CD4-positive, alpha-beta T cell (primary cell): Measurements from ENCODE around the gene SLCO4A1. TPM values are rescaled to one million over a fixed set of nuclear protein-coding genes. Genes with fewer than 3 reads are reported as not detected.

ENCODE experiments used
- ATAC-seq: fragments of 200-7000 bp; cut with Tn5 transposase; one replicate; pipeline ENCODE4 v1.10.0; 2022; ENCODE audit warnings: mild to moderate bottlenecking; ENCODE audit not compliant: poor library complexity
- CTCF ChIA-PET: fragments of 350-600 bp; sonication (Branson Sonifier 250); formaldehyde crosslinking; loops from one replicate; lab custom pipeline; 2021; ENCODE audit warnings: antibody characterized with exemption, inconsistent platforms; lab: Charles Lee
- POLR2A ChIA-PET: fragments of 350-600 bp; sonication (Branson Sonifier 250); formaldehyde crosslinking; loops from one replicate; lab custom pipeline; 2021; ENCODE audit warnings: antibody characterized with exemption, inconsistent platforms; lab: Charles Lee
- DNase-seq, 14 experiments: peaks; one replicate each; pipeline ENCODE4 v3.0.0-alpha.2; 2013 to 2020; ENCODE audit warnings: mixed read lengths in 2 of 14
- H3K27ac ChIP-seq, 2 donors: one replicate each; pipeline versions ENCODE4 v1.5.1 to v1.7.0; 2013; ENCODE audit warnings: low read length in 2 of 2, low read depth in 1 of 2, mild to moderate bottlenecking in 1 of 2
- H3K27me3 ChIP-seq, 2 experiments: 1 replicate in 1 of 2; 2 replicates in 1 of 2; pipeline versions ENCODE4 v1.6.1 to v1.7.0; 2013; ENCODE audit warnings: low read length in 2 of 2, control low read depth in 1 of 2, mild to moderate bottlenecking in 1 of 2, moderate library complexity in 1 of 2; ENCODE audit not compliant: insufficient read depth in 2 of 2, control insufficient read depth in 1 of 2
- H3K36me3 ChIP-seq: one replicate; pipeline ENCODE4 v1.6.1; 2013; ENCODE audit warnings: low read length, control low read depth; ENCODE audit not compliant: insufficient read depth
- H3K4me1 ChIP-seq: one replicate; pipeline ENCODE4 v1.6.1; 2013; ENCODE audit warnings: low read length, control low read depth; ENCODE audit not compliant: insufficient read depth
- H3K4me3 ChIP-seq: one replicate; pipeline ENCODE4 v1.5.1; 2013; ENCODE audit warnings: mild to moderate bottlenecking, low read length, moderate library complexity
- H3K9me3 ChIP-seq, 2 experiments: 1 replicate in 1 of 2; 2 replicates in 1 of 2; pipeline versions ENCODE4 v1.6.1 to v1.7.0; 2013; ENCODE audit warnings: low read length in 2 of 2, mild to moderate bottlenecking in 2 of 2, control low read depth in 1 of 2, moderate library complexity in 1 of 2; ENCODE audit not compliant: control insufficient read depth in 1 of 2, insufficient read depth in 1 of 2
- H3K27ac Mint-ChIP-seq: one replicate; pipeline ENCODE4 v1.8.0; 2020; ENCODE audit warnings: mixed read lengths
- H3K27me3 Mint-ChIP-seq: one replicate; pipeline ENCODE4 v1.8.0; 2021; ENCODE audit warnings: mixed read lengths
- H3K36me3 Mint-ChIP-seq: one replicate; pipeline ENCODE4 v1.8.0; 2021; ENCODE audit warnings: low read depth, mixed read lengths
- H3K4me1 Mint-ChIP-seq: one replicate; pipeline ENCODE4 v1.8.0; 2021; ENCODE audit warnings: low read depth, mixed read lengths
- H3K4me3 Mint-ChIP-seq: one replicate; pipeline ENCODE4 v1.8.0; 2020; ENCODE audit warnings: mild to moderate bottlenecking, mixed read lengths
- H3K9me3 Mint-ChIP-seq: one replicate; pipeline ENCODE4 v1.8.0; 2020; ENCODE audit warnings: mixed read lengths
- CTCF ChIP-seq: fragments of 200-600 bp; IDR thresholded peaks from one replicate; pipeline ENCODE4 v1.8.0; 2022; ENCODE audit warnings: antibody characterized with exemption, mild to moderate bottlenecking
- intact Hi-C, 2 experiments: fragments of 100-400 bp; cut with DNase I in 1 of 2; cut with micrococcal nuclease in 1 of 2; formaldehyde crosslinking; loops; one replicate each; pipeline versions ENCODE4 v1.15.1 to v1.9.0; 2023 to 2025; cut with DNase I, micrococcal nuclease
- total RNA-seq, 174 experiments: library from RNA in 2 of 174; stranded (reverse) in 2 of 174; gene quantifications; one replicate each; pipeline ENCODE4 v1.2.3 and lab custom pipeline; 2021 to 2026

SLCO4A1 gene
- total RNA-seq, 2 experiments from 2014 or later = 2.3 to 2.5 TPM

GRCh38 chr20:62665826-62666735 lies 23.8 kb downstream of the SLCO4A1 start:
- Mint-ChIP-seq H3K36me3 (no peaks in the 10 kb centered on the region), H3K27ac (no peak overlapping the region), H3K4me1 (no peaks in the 10 kb centered on the region), H3K27me3 (no peaks in the 10 kb centered on the region), H3K4me3 (no peak overlapping the region), H3K9me3 (no peaks in the 10 kb centered on the region)
- DNase-seq (no peak), ATAC-seq (no peak)
- no peak for TF ChIP-seq CTCF
- ChIA-PET POLR2A (no interaction called here), CTCF (no interaction called here)
- no peak overlapping the region for H3K27ac ChIP-seq
- no peaks in the 10 kb centered on the region for H3K27me3 ChIP-seq
- no peaks in the 10 kb centered on the region for H3K9me3 ChIP-seq
- no peaks in the 10 kb centered on the region for H3K36me3 ChIP-seq
- no peak overlapping the region for H3K4me3 ChIP-seq
- H3K4me1 ChIP-seq = no peaks in the 10 kb centered on the region
- intact Hi-C loops = loop anchor here (5.0 kb wide), 2 partner anchors 164 to 341 kb away; partner anchors contain the start of gene BHLHE23 (in 1 of the 2)

- Mint-ChIP-seq H3K4me1 (no peaks in the 10 kb centered on the region), H3K27ac (no peak overlapping the region), H3K9me3 (no peaks in the 10 kb centered on the region), H3K36me3 (no peaks in the 10 kb centered on the region), H3K27me3 (no peaks in the 10 kb centered on the region), H3K4me3 (no peak overlapping the region)
- Histone ChIP-seq H3K4me1 (no peaks in the 10 kb centered on the region), H3K9me3 (no peaks in the 10 kb centered on the region), H3K27me3 (no peaks in the 10 kb centered on the region), H3K27ac (no peak overlapping the region), H3K36me3 (no peaks in the 10 kb centered on the region), H3K4me3 (no peak overlapping the region)
- DNase-seq (no peak), ATAC-seq (no peak)
- CTCF ChIA-PET = no interaction called here
- intact Hi-C loops = loop anchor here (5.0 kb wide), 2 partner anchors 165 to 340 kb away; partner anchors contain the start of gene BHLHE23 (in 1 of the 2)
- POLR2A ChIA-PET = interaction anchor here (1.0 kb wide), 1 partner anchor 128 kb away, joined by 4 read pairs; no protein-coding TSS in a partner anchor
- TF ChIP-seq CTCF = no peak
Measured at GRCh38 chr20:62666736-62667529, 24.6 kb downstream of the SLCO4A1 start.
